A172 (cell line): ENCODE data around the gene RSRC1. TPM values are rescaled to one million over a fixed set of nuclear protein-coding genes. Genes with fewer than 3 reads are reported as not detected.

ENCODE experiments used
- DNase-seq: peaks from one replicate; pipeline ENCODE4 v3.0.0-alpha.2; 2015; ENCODE audit warnings: low spot score
- total RNA-seq: library from RNA; depleted of rRNA; stranded (reverse); fragments of >200 nt; shearing (Covaris generic); gene quantifications from 2 replicates; pipeline ENCODE4 v1.2.3, GENCODE V29; 2014; rRNA removed

Gene RSRC1
- total RNA-seq, 1 experiment from 2014 or later = 108 TPM

DNA sequence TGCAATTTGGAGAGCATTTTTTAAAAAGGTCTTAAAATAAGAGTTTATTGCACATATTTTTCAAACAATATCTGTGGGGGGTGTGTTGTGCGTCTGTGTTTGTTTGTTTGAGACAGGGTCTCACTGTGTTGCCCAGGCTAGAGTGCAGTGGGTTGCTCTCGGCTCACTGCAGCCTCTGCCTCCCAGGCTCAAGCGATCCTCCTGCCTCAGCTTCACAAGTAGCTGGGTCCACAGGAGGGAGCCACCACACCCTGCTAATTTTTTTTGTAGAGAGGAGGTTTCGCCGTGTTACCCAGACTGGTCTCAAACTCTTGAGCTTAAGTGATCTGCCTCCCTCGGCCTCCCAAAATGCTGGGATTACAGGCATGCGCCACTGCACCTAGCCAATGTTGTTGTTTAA is 463.8 kb downstream of the RSRC1 start:
- no peak for DNase-seq

DNA sequence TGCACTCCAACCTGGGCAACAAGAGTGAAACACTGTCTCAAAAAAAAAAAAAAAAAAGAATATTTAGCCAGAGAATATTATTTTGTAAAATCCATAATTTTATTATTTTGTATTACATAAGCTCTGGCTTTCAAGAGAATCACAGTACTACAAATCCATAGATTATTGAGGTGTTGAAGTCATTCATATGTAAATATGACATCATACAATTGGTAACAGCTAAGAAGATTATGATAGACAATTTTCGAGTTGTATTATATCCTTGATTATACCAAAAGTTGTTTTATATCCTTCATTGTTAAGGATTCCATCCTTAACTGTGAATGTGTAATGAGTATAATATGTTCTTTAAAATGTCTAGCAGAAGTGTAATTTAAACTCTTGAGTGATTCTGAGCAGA is 464.8 kb downstream of the RSRC1 start:
- DNase-seq = no peak

DNA sequence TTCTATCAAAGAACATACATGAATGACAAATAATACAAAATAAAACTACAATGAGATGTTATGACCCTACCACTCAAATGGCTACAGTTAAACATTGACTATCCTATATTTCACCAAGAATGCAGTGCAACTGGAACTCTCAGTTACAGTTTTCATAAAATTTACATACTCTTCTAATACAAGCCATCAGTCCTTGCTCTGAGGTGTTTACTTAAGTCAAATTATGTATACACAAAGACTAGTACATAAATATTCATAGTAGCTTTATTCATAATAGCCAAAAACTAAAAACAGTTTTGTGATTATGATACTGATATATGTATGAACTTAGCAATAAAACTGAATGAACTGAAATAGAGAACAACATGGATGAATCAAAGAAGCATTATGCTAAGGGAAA is 480.3 kb downstream of the RSRC1 start:
- no peak for DNase-seq

Other genes starting within 250 kb of the RSRC1 start
- gene SHOX2, start 3.7 kb upstream of the RSRC1 start, total RNA-seq = 9.0 and 13.6 TPM in 2 replicates